Hematopoietic multipotent progenitor cell treated with erythropoietin and hydrocortisone succinate and interleukin-3 and kit ligand, for 8 days (in vitro differentiated cells): ENCODE measurements around the gene TTC36.
"Not testable (repeated sequence)": the region's sequence is repeated elsewhere in the genome, so short reads cannot be mapped to it uniquely, and the experiment has no call there.

Experiments used
- DNase-seq: peaks from one replicate; pipeline ENCODE4 v3.0.0-alpha.2; 2015

Gene TTC36

GRCh38 chr11:118532852-118533768 lies 5.8 kb downstream of the TTC36 start:
- no peak for DNase-seq

GRCh38 chr11:118533769-118534729 lies 6.8 kb downstream of the TTC36 start:
- no peak for DNase-seq

- DNase-seq: no peak
Measured at GRCh38 chr11:118535261-118535660, 8.0 kb downstream of the TTC36 start.

GRCh38 chr11:118536726-118537125 lies 9.5 kb downstream of the TTC36 start:
- DNase-seq: no peak

GRCh38 chr11:118537409-118537980 lies 10.2 kb downstream of the TTC36 start:
- DNase-seq: no peak

GRCh38 chr11:118544010-118544646 lies 16.9 kb downstream of the TTC36 start:
- no peak for DNase-seq

GRCh38 chr11:118544647-118545010 lies 17.4 kb downstream of the TTC36 start:
- DNase-seq: no peak

GRCh38 chr11:118545533-118545932 lies 18.3 kb downstream of the TTC36 start:
- DNase-seq: no peak

GRCh38 chr11:118547132-118547531 lies 19.9 kb downstream of the TTC36 start:
- peak; percentile 70 for DNase-seq

- no peak for DNase-seq
Measured at GRCh38 chr11:118552341-118552740, 25.1 kb downstream of the TTC36 start.

GRCh38 chr11:118560806-118561205 lies 33.5 kb downstream of the TTC36 start:
- DNase-seq: no peak

GRCh38 chr11:118565051-118565450 lies 37.8 kb downstream of the TTC36 start:
- DNase-seq: no peak

GRCh38 chr11:118569670-118570069 lies 42.4 kb downstream of the TTC36 start:
- no peak for DNase-seq

- no peak for DNase-seq
Measured at GRCh38 chr11:118570787-118571186, 43.5 kb downstream of the TTC36 start.

GRCh38 chr11:118571701-118572060 lies 44.4 kb downstream of the TTC36 start:
- DNase-seq: peak; percentile 15

- DNase-seq: peak; percentile 82
Measured at GRCh38 chr11:118572061-118572980, 45.0 kb downstream of the TTC36 start, which contains the start of gene ARCN1. Gene ARCN1, plus strand, starts transcription at chr11:118572409. Its CDS starts 139 bp downstream, at chr11:118572548.

- peak; percentile 76 for DNase-seq
Measured at GRCh38 chr11:118572981-118573550, 45.8 kb downstream of the TTC36 start.

- no peak for DNase-seq
Measured at GRCh38 chr11:118574636-118575035, 47.4 kb downstream of the TTC36 start.

GRCh38 chr11:118577995-118578394 lies 50.7 kb downstream of the TTC36 start:
- not testable (repeated sequence) for DNase-seq
